HL-60 (cell line): ENCODE measurements around the gene DBF4B.

Experiments
- DNase-seq, 2 experiments: peaks; one replicate each; pipeline ENCODE4 v3.0.0-alpha.2; 2010 to 2020; ENCODE audit warnings: low read depth in 1 of 2, low spot score in 1 of 2
- H3K27ac ChIP-seq: fragments of 250-450 bp; sonication (Bioruptor Pico); replicated peaks from 2 replicates; pipeline ENCODE4 v1.5.1; 2020; ENCODE audit warnings: mild to moderate bottlenecking, moderate library complexity
- H3K27me3 ChIP-seq: fragments of 250-450 bp; sonication (Bioruptor Pico); 2 replicates; pipeline ENCODE4 v1.5.1; 2021; ENCODE audit warnings: mild to moderate bottlenecking, moderate library complexity; ENCODE audit not compliant: insufficient read depth, poor library complexity, severe bottlenecking
- H3K4me3 ChIP-seq: replicated peaks from 2 replicates; pipeline ENCODE4 v1.5.1; 2011; ENCODE audit warnings: mild to moderate bottlenecking, control low read depth, low read length; ENCODE audit not compliant: insufficient read depth
- CTCF ChIP-seq: IDR thresholded peaks from one replicate; pipeline ENCODE4 v1.5.1; 2011; ENCODE audit warnings: low read length, control low read depth, inconsistent platforms; ENCODE audit not compliant: insufficient read depth
- GABPA ChIP-seq: IDR thresholded peaks from 2 replicates; pipeline ENCODE4 v1.6.1; 2012; ENCODE audit warnings: low read depth
- POLR2AphosphoS5 ChIP-seq: IDR thresholded peaks from 2 replicates; pipeline ENCODE4 v1.6.1; 2012; ENCODE audit warnings: low read depth
- REST ChIP-seq: IDR thresholded peaks from 2 replicates; pipeline ENCODE4 v1.6.1; 2012; ENCODE audit warnings: low read depth; ENCODE audit not compliant: insufficient replicate concordance
- SPI1 ChIP-seq: IDR thresholded peaks from 2 replicates; pipeline ENCODE4 v1.6.1; 2012; ENCODE audit warnings: low read depth, mild to moderate bottlenecking, borderline replicate concordance

DBF4B gene

DNA sequence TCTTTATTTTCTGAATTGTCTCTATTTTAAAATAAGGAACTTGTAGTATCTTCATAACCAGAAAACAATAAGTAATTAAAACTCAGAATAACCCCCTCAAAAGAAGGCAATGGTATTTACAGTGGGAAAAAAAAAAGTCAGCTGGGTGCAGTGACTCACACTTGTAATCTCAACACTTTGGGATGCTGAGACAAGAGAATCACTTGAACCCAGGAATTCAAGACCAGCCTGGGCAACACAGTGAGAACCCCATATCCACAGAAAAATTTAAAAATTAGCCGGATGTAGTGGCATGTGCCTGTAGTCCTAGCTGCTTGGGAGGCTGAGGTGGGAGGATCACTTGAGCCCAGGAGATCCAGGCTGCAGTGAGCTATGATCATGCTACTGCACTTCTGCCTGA, 83.8 kb downstream of the DBF4B start:
- Histone ChIP-seq H3K4me3 (no peak overlapping the region), H3K27ac (no peak overlapping the region), H3K27me3 (no peaks in the 10 kb centered on the region)
- TF ChIP-seq CTCF (no peak), REST (no peak), GABPA (no peak), POLR2AphosphoS5 (no peak), SPI1 (no peak)
- no peak for DNase-seq

- DNase-seq = no peak
- no peak overlapping the region for H3K4me3 ChIP-seq
- H3K27ac ChIP-seq = peak overlapping the region; percentile 66
- TF ChIP-seq SPI1 (no peak), POLR2AphosphoS5 (no peak), REST (no peak), GABPA (no peak), CTCF (no peak)
- H3K27me3 ChIP-seq = no peaks in the 10 kb centered on the region
Measured at GRCh38 chr17:44793885-44794842, 85.7 kb downstream of the DBF4B start.

DNA sequence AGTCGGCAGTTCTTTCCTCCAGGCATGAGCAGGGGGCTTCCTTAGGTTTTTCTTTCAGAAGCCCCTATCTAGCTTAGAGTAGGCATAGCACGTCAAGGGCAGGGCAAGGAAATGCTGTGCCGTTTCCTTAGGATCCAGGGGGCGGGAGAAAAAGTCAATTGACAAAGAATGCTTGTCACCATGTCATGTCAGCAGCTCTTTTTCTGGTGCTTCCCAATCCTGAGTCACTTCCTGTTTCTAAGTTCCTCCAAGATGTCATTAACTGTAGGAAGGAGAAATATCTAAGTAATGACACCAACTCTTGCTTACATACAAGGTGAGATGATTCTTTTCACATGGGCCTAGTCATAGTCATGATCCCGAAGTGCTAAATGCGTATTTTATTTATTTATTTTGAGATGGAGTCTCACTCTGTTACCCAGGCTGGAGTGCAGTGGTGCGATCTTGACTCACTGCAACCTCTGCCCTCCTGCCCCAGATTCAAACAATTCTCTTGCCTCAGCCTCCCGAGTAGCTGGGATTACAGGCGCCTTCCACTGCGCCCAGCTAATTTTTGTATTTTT, 86.5 kb downstream of the DBF4B start:
- no peak overlapping the region for H3K4me3 ChIP-seq
- TF ChIP-seq GABPA = peak; percentile 25; the same call in 1 of the 2 replicates
- TF ChIP-seq POLR2AphosphoS5 = no peak
- peak; percentile 95 for TF ChIP-seq SPI1
- no peak for TF ChIP-seq CTCF
- H3K27ac ChIP-seq = peak overlapping the region; percentile 66
- peak; percentile 44 to 67 for DNase-seq
- no peaks in the 10 kb centered on the region for H3K27me3 ChIP-seq
